Suprapubic skin (tissue), 4 donors: Measurements from ENCODE around the gene MNT. TPM values are rescaled to one million over a fixed set of nuclear protein-coding genes. Genes with fewer than 3 reads are reported as not detected.
A peak's percentile ranks its signal among the peaks of the same experiment; 100 is the strongest.

Experiments
- DNase-seq, 2 donors: peaks; one replicate each; pipeline ENCODE4 v3.0.0-alpha.2; 2019; ENCODE audit warnings: low spot score in 2 of 2
- H3K27ac ChIP-seq: fragments of 200-600 bp; sonication (generic); one replicate; pipeline ENCODE4 v1.5.1; 2019
- H3K27me3 ChIP-seq: fragments of 200-600 bp; sonication (generic); one replicate; pipeline ENCODE4 v1.5.1; 2019
- H3K36me3 ChIP-seq: fragments of 200-600 bp; sonication (generic); one replicate; pipeline ENCODE4 v1.5.1; 2019
- H3K4me1 ChIP-seq: fragments of 200-600 bp; sonication (generic); one replicate; pipeline ENCODE4 v1.5.1; 2019
- H3K4me3 ChIP-seq: fragments of 200-600 bp; sonication (generic); one replicate; pipeline ENCODE4 v1.5.1; 2019; ENCODE audit warnings: mild to moderate bottlenecking
- H3K9me3 ChIP-seq: fragments of 200-600 bp; sonication (generic); one replicate; pipeline ENCODE4 v1.5.1; 2019
- CTCF ChIP-seq, 2 donors: fragments of 200-600 bp in 1 of 2; fragments of 450-650 bp in 1 of 2; sonication (generic) in 1 of 2; IDR thresholded peaks; one replicate each; pipeline ENCODE4 v1.5.1; 2016 to 2019; ENCODE audit warnings: antibody characterized with exemption in 2 of 2, mild to moderate bottlenecking in 1 of 2, moderate library complexity in 1 of 2
- EP300 ChIP-seq: sonication (generic); formaldehyde crosslinking; IDR thresholded peaks from one replicate; pipeline ENCODE4 v1.6.1; 2017; ENCODE audit warnings: antibody characterized with exemption
- POLR2A ChIP-seq, 2 donors: fragments of 450-650 bp; IDR thresholded peaks; one replicate each; pipeline ENCODE4 v1.6.1; 2017; ENCODE audit warnings: antibody characterized with exemption in 2 of 2, mild to moderate bottlenecking in 2 of 2, moderate library complexity in 2 of 2
- POLR2AphosphoS5 ChIP-seq, 3 donors: sonication (generic); formaldehyde crosslinking; IDR thresholded peaks; one replicate each; pipeline ENCODE4 v1.6.1; 2017; ENCODE audit warnings: antibody characterized with exemption in 3 of 3
- whole genome bisulfite sequencing: methylation state at CpG from one replicate; pipeline ENCODE4 v1.1.5; 2018; 5-methylcytosine and 5-hydroxymethylcytosine counted together
- total RNA-seq, 4 donors: library from RNA; depleted of rRNA; stranded (reverse); fragments of >200 nt; gene quantifications; one replicate each; pipeline ENCODE4 v1.1.0, GENCODE V29; 2016

MNT gene
- total RNA-seq, 4 donors from 2014 or later, result 20.9 to 50.0 (median 44.1) TPM

- Histone ChIP-seq H3K4me3 (peak overlapping the region; percentile 68), H3K27me3 (no peaks in the 10 kb centered on the region), H3K27ac (peak overlapping the region; percentile 99), H3K4me1 (peaks cover 60% of the 10 kb centered on the region), H3K36me3 (peaks cover 18% of the 10 kb centered on the region), H3K9me3 (no peaks in the 10 kb centered on the region)
- TF ChIP-seq EP300 (no peak), CTCF (IDR thresholded peaks at IDR 0.05) (no peak), POLR2A (IDR thresholded peaks at IDR 0.05) (no peak), POLR2AphosphoS5 (IDR thresholded peaks at IDR 0.05) (no peak)
- peak in 1 of 2 donors; percentile 73 for DNase-seq
- 66% methylated on average over 18 of the region's 18 CpGs for WGBS
Measured at GRCh38 chr17:2391597-2392251, 9.1 kb downstream of the MNT start.

GRCh38 chr17:2390199-2390836, 10.5 kb downstream of the MNT start:
- peak in 1 of 2 donors; percentile 73 for DNase-seq
- H3K4me1 ChIP-seq, result peaks cover 52% of the 10 kb centered on the region

GRCh38 chr17:2388683-2389055, 12.2 kb downstream of the MNT start:
- Histone ChIP-seq H3K27ac (no peak overlapping the region), H3K9me3 (no peaks in the 10 kb centered on the region), H3K36me3 (peaks cover 31% of the 10 kb centered on the region), H3K27me3 (no peaks in the 10 kb centered on the region), H3K4me3 (no peak overlapping the region), H3K4me1 (peaks cover 43% of the 10 kb centered on the region)
- no peak for DNase-seq
- 92% methylated on average over 15 of the region's 15 CpGs for WGBS
- TF ChIP-seq CTCF (IDR thresholded peaks at IDR 0.05) (no peak), POLR2A (IDR thresholded peaks at IDR 0.05) (no peak), POLR2AphosphoS5 (IDR thresholded peaks at IDR 0.05) (no peak), EP300 (no peak)

More at GRCh38 chr17:2390199-2390836, 10.5 kb downstream of the MNT start:
- Histone ChIP-seq H3K4me3 (no peak overlapping the region), H3K36me3 (peaks cover 31% of the 10 kb centered on the region), H3K27ac (peak overlapping the region; percentile 99), H3K27me3 (no peaks in the 10 kb centered on the region), H3K9me3 (no peaks in the 10 kb centered on the region)
- TF ChIP-seq POLR2AphosphoS5 (IDR thresholded peaks at IDR 0.05) (no peak), CTCF (IDR thresholded peaks at IDR 0.05) (no peak), EP300 (no peak), POLR2A (IDR thresholded peaks at IDR 0.05) (no peak)
- WGBS, result 66% methylated on average over 12 of the region's 12 CpGs

GRCh38 chr17:2388020-2388682, 12.7 kb downstream of the MNT start:
- Histone ChIP-seq H3K27ac (no peak overlapping the region), H3K9me3 (no peaks in the 10 kb centered on the region), H3K4me3 (no peak overlapping the region), H3K27me3 (no peaks in the 10 kb centered on the region), H3K36me3 (peaks cover 31% of the 10 kb centered on the region), H3K4me1 (peaks cover 46% of the 10 kb centered on the region)
- DNase-seq, result no peak
- 77% methylated on average over 19 of the region's 21 CpGs for WGBS
- TF ChIP-seq POLR2A (IDR thresholded peaks at IDR 0.05) (no peak), EP300 (no peak), POLR2AphosphoS5 (IDR thresholded peaks at IDR 0.05) (no peak), CTCF (IDR thresholded peaks at IDR 0.05) (no peak)
